Measurements from ENCODE around the gene VEGFA. TPM values are rescaled to one million over a fixed set of nuclear protein-coding genes. Genes with fewer than 3 reads are reported as not detected.

Gene VEGFA
- total RNA-seq, 1 donor from 2014 or later: 15.5 TPM

DNA sequence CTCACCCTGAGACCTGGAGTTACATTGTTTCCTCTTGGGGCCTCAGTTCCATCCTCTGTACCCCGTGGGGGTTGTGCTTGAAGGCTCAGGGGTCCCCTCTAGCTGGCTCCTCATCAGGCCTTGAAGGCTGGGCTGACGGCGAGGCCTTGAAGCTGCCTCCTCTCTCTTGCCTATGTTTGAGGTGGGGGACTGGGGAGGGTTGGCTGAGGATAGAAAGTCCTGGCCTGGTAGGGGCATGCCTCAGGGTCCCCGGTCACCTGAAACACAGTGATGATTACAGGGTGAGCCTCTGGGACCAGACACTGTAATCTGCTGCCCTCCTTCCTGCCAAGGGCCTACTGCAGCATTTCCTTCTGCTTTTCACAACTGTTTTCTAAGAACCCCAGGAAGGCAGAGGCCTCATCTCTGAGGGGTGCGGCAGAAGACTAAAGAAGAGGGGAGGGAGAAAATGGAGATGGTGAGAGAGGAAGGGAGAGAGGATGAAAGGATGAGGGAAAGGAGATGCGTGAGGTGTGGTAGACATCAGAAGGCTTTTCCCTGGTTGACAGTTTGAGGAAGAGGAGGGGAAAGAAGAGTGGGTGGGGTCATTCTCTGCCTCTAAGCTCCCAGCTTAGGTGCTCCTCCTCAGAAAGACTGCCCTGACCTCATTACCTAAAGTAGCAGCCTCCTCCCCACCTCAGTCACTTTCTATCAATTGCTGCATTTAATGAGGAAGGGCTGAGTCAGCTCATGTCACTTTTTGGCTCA lies 29.7 kb downstream of the VEGFA start:
- no peak for DNase-seq (ENCODE audit: low spot score in 2 of 2)
- FAIRE-seq: no peak

GRCh38 chr6:43800298-43800623 lies 30.2 kb downstream of the VEGFA start:
- DNase-seq (ENCODE audit: low spot score in 2 of 2): no peak
- FAIRE-seq: no peak

- DNase-seq (ENCODE audit: low spot score in 2 of 2) (no peak), FAIRE-seq (no peak)
Measured at GRCh38 chr6:43800746-43801494, 30.9 kb downstream of the VEGFA start.

- no peak for FAIRE-seq
- no peak for DNase-seq (ENCODE audit: low spot score in 2 of 2)
Measured at GRCh38 chr6:43801495-43802181, 31.6 kb downstream of the VEGFA start.

- FAIRE-seq: no peak
Measured at GRCh38 chr6:43803055-43803782, 33.2 kb downstream of the VEGFA start.

GRCh38 chr6:43803783-43804549 lies 34.0 kb downstream of the VEGFA start:
- no peak for DNase-seq (ENCODE audit: low spot score in 2 of 2)
- no peak for FAIRE-seq

More at GRCh38 chr6:43803055-43803782, 33.2 kb downstream of the VEGFA start:
- DNase-seq (ENCODE audit: low spot score in 2 of 2): no peak

DNA sequence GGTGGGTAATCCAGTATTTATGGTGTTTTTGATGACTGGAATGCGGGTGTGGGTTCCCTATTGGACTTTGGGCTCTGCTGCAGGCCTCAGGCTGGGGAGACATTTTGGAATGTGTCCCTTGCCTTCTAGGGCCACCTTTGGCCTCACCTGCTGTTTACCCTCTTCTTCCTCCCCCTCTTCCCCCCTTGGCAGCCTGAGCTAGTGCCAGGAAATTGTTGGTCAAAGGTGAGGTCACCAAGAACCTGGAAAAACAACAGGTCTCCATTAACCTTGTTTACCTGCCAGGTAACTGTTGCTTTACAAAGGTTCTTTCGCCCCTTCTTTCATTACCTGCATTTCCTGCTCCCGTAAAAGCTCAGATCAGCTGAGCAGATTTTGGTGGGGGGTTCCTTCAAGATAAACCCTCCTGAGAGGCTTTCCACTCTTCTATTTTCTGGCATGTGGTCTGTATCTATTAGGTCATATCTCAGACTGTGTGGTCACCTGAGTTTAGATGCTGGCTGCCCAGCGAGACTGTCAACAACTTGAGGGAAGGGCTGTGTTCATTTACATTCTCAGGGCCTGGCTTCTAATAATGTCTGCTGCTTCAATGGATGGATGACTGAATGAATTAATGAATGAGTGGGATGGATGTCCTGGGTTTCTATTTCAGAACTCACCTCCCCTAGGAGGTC lies 34.7 kb downstream of the VEGFA start:
- DNase-seq (ENCODE audit: low spot score in 2 of 2): no peak
- FAIRE-seq: no peak

GRCh38 chr6:43805699-43806042 lies 35.7 kb downstream of the VEGFA start:
- DNase-seq (ENCODE audit: low spot score in 2 of 2) (no peak), FAIRE-seq (no peak)

GRCh38 chr6:43806043-43806757 lies 36.2 kb downstream of the VEGFA start:
- no peak for DNase-seq (ENCODE audit: low spot score in 2 of 2)
- FAIRE-seq: no peak

GRCh38 chr6:43806758-43807227 lies 36.8 kb downstream of the VEGFA start:
- FAIRE-seq: no peak
- no peak for DNase-seq (ENCODE audit: low spot score in 2 of 2)

DNA sequence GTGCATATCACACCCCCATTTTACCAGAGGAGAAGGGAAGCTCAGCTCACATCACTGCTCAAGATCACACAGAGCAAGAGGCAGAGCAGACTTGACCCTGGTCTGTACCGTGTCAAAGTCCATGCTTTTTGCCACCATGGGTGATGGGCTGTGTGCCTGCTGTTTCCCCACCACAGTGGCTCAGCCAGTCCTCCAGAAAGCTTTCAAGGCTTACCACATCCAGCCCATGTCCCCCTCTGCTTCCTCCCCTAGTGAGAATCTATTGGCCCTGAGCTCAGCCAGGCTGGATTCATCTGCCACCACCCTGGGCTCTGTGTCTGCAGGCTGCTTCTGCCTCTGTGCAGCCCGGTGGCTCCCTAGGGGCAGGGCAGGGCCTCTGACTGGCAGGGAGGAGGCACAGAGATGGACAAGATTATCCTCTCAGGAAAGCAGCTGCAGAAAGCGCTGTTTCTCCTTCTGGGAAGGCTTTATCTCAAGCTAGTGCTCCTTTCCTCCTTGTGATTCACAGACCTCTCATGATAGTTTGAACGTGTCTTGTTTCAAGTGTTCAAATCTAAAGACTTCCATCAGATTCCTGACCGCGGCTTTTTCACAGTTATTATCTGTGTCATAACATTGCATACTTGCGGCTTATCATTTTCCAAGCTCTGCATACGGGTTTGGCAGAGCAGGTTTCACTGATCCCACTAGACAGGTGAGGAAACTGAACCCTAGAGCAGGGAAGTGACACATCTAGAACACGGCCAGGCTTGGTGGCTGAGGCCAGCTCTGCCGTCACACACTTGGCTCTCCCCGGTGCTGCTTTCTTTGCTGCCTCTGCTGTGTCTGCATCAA lies 37.4 kb downstream of the VEGFA start:
- DNase-seq (ENCODE audit: low spot score in 2 of 2): no peak
- no peak for FAIRE-seq

DNA sequence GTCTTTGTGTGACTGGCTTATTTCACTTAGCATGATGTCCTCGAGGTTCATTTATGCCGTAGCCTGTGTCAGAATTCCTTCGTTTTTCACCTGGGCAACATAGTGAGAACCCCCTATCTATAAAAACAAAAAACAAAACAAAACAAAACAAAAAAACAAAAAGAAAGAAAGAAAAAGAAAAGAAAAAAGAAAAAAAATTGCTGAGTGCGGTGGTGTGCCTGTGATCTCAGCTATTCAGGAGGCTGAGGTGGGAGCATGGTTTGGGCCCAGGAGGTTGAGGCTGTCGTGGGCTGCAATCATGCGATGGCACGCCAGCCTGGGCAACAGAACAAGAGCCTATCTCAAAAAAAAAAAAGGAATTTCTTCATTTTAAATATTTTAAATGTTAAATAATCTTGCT lies 38.4 kb downstream of the VEGFA start:
- FAIRE-seq: no peak

GRCh38 chr6:43809417-43810305 lies 39.6 kb downstream of the VEGFA start:
- DNase-seq (ENCODE audit: low spot score in 2 of 2): no peak
- no peak for FAIRE-seq

More for the DNA sequence above, 38.4 kb downstream of the VEGFA start:
- DNase-seq (ENCODE audit: low spot score in 2 of 2): no peak

DNA sequence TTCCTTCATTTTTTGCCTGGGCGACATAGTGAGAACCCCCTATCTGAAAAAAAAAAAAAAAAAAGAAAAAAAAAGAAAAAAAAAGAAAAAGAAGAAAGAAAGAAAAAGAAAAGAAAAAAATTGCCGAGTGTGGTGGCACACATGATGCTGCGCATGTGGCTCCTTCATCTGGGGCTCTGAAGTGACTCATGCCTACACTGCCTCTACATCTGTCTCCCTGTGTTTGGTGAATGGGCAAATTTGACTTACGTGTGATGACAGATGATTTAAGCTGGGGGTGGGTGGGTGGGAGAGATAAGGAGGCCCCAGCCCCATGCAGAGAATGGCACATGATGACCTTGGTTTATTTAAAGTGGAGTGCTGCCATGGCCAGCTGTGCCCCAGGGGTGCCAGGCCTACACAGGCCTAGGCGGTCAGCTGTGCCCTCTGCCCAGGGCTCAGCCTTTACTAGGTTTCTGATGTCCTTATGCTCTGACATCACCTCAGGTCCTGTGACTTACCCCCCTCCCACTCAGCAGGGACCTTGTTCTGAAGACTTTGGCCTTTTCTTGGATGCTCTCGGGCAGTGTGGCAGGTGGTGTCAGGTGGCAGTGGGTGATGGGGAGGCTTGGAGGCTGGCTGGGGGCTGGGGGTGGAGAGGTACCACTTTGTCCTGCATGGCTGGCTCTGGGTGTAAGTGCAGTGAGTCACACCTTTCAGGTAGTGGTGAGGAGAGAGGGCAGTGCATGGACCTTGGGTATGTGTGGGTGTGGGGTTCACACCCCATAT lies 41.1 kb downstream of the VEGFA start:
- no peak for FAIRE-seq
- no peak for DNase-seq (ENCODE audit: low spot score in 2 of 2)

DNA sequence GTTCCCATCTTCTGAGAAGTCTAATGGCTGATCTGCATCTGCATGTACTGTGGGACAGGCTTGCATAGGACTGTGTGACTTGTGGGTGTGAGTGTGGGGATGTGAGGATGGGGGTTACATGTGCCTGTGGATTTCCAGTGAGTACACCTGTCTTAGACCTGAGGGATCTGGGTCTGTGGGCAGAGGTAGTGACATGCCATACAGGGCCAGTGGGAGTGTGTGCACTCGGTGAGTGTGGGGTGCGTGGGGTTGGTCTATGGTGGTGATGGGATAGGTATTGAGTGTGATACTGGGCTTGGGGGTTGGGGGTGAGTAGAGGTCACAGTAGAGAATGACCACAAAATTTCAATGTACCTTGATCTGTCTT lies 41.7 kb downstream of the VEGFA start:
- DNase-seq (ENCODE audit: low spot score in 2 of 2): no peak
- FAIRE-seq: no peak

DNA sequence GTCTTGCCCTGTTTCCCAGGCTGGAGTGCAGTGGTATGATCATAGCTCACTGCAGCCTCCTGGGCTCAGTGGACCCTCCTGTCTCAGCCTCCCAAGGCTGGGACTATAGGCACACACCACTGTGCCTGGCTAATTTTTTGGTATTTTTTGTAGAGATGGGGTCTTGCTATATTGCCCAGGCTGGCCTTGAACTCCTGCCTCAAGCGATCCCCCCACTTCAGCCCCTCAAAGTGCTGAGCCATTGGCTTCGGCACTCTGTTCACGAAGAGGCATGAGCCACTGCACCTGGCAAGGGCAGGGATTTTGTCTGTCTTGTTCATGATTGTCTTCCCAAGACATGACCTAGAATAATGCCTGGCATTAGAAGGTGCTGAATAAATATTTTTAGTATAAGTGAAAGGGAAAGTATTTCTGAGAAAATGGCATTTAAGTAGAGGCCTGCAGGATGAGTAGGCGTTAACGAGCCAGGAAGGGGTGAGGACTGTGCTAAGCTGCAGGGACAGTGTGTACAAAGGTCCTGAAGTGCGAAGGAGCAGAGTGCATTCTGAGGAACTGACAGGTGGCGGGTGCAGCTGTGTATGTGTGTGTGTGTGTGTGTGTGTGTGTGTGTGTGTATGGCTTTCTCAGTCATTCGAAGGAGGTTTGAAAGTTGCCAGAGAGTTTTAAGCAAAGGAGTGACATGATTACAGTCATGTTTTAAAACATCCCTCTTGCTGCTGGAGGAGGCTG lies 43.0 kb downstream of the VEGFA start:
- FAIRE-seq (no peak), DNase-seq (ENCODE audit: low spot score in 2 of 2) (no peak)

Data from frontal cortex (tissue), 4 donors.